Transverse colon (tissue), 4 donors: Measurements from ENCODE around the gene ELMO3. TPM values are rescaled to one million over a fixed set of nuclear protein-coding genes. Genes with fewer than 3 reads are reported as not detected.

Experiments used
- DNase-seq: peaks from one replicate; pipeline ENCODE4 v3.0.0-alpha.2; 2019
- H3K27ac ChIP-seq, 4 donors: fragments of 200-600 bp; sonication (generic); 2 replicates each; pipeline ENCODE4 v1.5.1; 2016 to 2018; ENCODE audit warnings: inconsistent platforms in 4 of 4
- H3K27me3 ChIP-seq: fragments of 200-600 bp; sonication (generic); 2 replicates; pipeline ENCODE4 v1.5.1; 2017; ENCODE audit warnings: inconsistent platforms
- H3K36me3 ChIP-seq, 4 donors: fragments of 200-600 bp; sonication (generic); 2 replicates each; pipeline ENCODE4 v1.5.1; 2017 to 2019; ENCODE audit warnings: inconsistent platforms in 4 of 4
- H3K4me1 ChIP-seq, 4 donors: fragments of 200-600 bp; sonication (generic); 2 replicates each; pipeline ENCODE4 v1.5.1; 2017 to 2020; ENCODE audit warnings: inconsistent platforms in 4 of 4
- H3K4me3 ChIP-seq, 4 donors: fragments of 200-600 bp; sonication (generic); 1 replicate in 1 of 4; 2 replicates in 3 of 4; pipeline versions ENCODE4 v1.5.1 to v1.6.1; 2017 to 2019; ENCODE audit warnings: inconsistent platforms in 4 of 4
- H3K9me3 ChIP-seq, 2 donors: fragments of 200-600 bp; sonication (generic); 2 replicates each; pipeline ENCODE4 v1.5.1; 2017 to 2019; ENCODE audit warnings: inconsistent platforms in 2 of 2
- CTCF ChIP-seq, 5 experiments: fragments of 200-600 bp in 3 of 5; fragments of 450-650 bp in 2 of 5; sonication (generic) in 3 of 5; IDR thresholded peaks; 1 replicate in 2 of 5; 2 replicates in 3 of 5; pipeline ENCODE4 v1.5.1; 2016 to 2017; ENCODE audit warnings: antibody characterized with exemption in 5 of 5, inconsistent platforms in 3 of 5, mild to moderate bottlenecking in 2 of 5, moderate library complexity in 1 of 5
- EP300 ChIP-seq: sonication (generic); formaldehyde crosslinking; IDR thresholded peaks from one replicate; pipeline ENCODE4 v1.6.1; 2017; ENCODE audit warnings: antibody characterized with exemption, low read depth
- POLR2A ChIP-seq: fragments of 450-650 bp; IDR thresholded peaks from one replicate; pipeline ENCODE4 v1.6.1; 2016; ENCODE audit warnings: antibody characterized with exemption, mild to moderate bottlenecking, moderate library complexity
- POLR2AphosphoS5 ChIP-seq, 3 donors: sonication (generic); formaldehyde crosslinking; IDR thresholded peaks; one replicate each; pipeline ENCODE4 v1.6.1; 2016; ENCODE audit warnings: antibody characterized with exemption in 3 of 3
- WGBS, 2 donors: methylation state at CpG; one replicate each; pipeline ENCODE4 v1.1.5; 2018; ENCODE audit warnings: low coverage in 1 of 2; 5-methylcytosine and 5-hydroxymethylcytosine counted together
- in situ Hi-C, 4 donors: fragments of 200-750 bp; cut with MboI; loops; one replicate each; pipeline versions ENCODE4 v1.15.0 to v1.15.1; 2017; ENCODE audit warnings: low sequenced_read_pairs in 3 of 4, low pct_ligation_motif_present in 1 of 4, low pct_unique_long_range_greater_than_20kb in 1 of 4
- intact Hi-C: fragments of 100-400 bp; cut with DNase I; formaldehyde crosslinking; loops from one replicate; pipeline ENCODE4 v1.15.1; 2023; ENCODE audit warnings: low total_unique reads
- total RNA-seq, 4 donors: library from RNA; depleted of rRNA; stranded (reverse); fragments of >200 nt; gene quantifications; one replicate each; pipeline ENCODE4 v1.1.0, GENCODE V29; 2016

The ELMO3 gene
- total RNA-seq, 4 donors from 2014 or later: 61.0 to 91.5 (median 77.7) TPM

DNA sequence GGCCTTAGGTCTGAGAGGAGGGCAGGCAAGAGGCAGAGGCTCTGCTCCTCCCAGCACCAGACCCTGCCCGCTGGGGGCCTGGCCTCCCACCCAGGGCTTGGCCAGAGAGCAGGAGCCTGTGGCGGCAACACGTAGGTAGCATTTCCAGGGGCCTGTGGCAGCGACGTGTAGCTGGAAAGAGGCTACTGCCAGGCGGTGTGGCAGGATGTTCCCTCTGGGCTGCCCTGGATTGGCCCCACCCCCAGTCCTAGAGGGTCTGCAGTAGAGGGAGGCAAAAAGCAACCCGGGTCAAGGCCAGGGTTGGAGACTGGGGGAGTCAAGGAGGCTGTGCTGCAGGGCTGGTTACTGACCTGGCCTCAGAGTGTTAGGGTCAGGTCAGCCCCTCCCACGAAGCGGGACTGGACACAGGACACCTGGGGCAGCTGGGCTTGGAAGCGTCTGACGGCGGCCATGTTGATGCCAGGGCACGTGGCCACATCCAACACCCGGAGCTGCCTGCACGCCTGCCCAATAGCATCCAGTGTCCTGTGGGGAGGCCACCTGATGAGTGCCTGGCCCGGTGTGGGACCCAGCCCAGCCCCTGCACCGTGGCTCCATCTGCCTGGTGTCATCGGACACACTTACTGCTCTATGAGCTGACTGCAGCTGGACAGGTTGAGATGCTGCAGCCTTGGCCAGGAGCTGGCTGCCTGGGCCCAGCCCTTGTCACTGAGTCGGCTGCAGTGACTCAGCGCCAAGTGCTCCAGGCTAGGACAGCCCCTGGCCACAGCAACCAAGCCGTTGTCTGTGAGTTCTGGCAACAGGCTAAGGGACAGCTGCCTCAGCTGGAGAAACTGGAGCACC is 8.5 kb downstream of the ELMO3 start:
- H3K27ac ChIP-seq: no peak overlapping the region
- TF ChIP-seq CTCF (IDR thresholded peaks at IDR 0.05): no peak
- no peak for TF ChIP-seq POLR2A
- TF ChIP-seq POLR2AphosphoS5 (IDR thresholded peaks at IDR 0.05): no peak
- TF ChIP-seq EP300: no peak

DNA sequence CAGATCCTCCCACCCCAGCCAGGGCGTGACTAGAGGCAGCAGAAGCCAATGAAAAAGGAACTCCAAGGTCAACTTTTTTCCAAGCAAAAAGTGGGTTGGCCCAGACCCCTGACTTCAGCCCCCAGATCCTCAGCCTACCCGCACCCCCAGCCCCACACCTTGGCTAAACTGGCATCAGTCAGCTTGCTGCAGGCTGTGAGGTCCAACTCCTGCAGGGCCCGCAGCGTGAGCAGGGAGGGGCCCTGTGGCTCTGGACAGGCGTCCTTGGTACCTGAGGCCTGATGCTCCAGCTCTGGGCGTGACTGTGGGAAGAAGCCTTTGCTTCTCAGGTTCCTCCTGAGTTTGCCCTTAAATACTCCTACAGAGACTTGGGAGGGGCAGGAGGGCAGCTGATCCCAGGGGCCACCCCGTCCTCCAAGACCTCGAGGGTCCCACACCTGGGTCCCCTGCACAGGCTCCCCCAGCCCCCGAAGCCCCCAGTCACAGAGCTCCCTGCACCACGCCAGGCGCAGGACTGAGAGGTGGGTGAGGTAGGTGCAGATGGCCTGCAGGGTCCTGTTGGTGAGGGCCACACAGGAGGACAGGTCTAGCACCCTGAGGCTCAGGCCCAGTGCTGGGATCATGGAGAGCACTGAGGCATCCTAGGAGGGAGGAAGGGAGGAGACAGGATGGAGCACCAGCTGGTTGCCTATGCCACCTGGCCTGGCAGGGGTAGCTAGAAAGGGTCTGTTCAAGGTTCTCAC is 9.4 kb downstream of the ELMO3 start:
- H3K4me1 ChIP-seq: no peaks in the 10 kb centered on the region
- no peaks in the 10 kb centered on the region for H3K9me3 ChIP-seq
- no peak overlapping the region for H3K27ac ChIP-seq
- no peak for DNase-seq
- no peak for TF ChIP-seq POLR2A
- no peak for TF ChIP-seq CTCF (IDR thresholded peaks at IDR 0.05)
- TF ChIP-seq POLR2AphosphoS5 (IDR thresholded peaks at IDR 0.05): no peak
- no peak for TF ChIP-seq EP300
- intact Hi-C loops: no loop called here
- WGBS, 2 donors: 85% methylated on average over 10 of the region's 11 CpGs; no CpG with 5 or more reads in 1 of the 2 donors
- in situ Hi-C loops: no loop called here
- H3K36me3 ChIP-seq: no peaks in the 10 kb centered on the region
- no peaks in the 10 kb centered on the region for H3K27me3 ChIP-seq
- H3K4me3 ChIP-seq: no peak overlapping the region

More for the DNA sequence above, 8.5 kb downstream of the ELMO3 start:
- in situ Hi-C loops (no loop called here), intact Hi-C loops (no loop called here)
- DNase-seq: no peak
- no peaks in the 10 kb centered on the region for H3K27me3 ChIP-seq
- H3K9me3 ChIP-seq: no peaks in the 10 kb centered on the region
- H3K4me1 ChIP-seq: no peaks in the 10 kb centered on the region
- H3K36me3 ChIP-seq: peaks cover 0 to 6% (median 0%) of the 10 kb centered on the region in 4 donors
- WGBS, 2 donors: 67% methylated on average over 19 of the region's 21 CpGs; no CpG with 5 or more reads in 1 of the 2 donors
- no peak overlapping the region for H3K4me3 ChIP-seq

- Histone ChIP-seq H3K9me3 (no peaks in the 10 kb centered on the region), H3K36me3 (no peaks in the 10 kb centered on the region), H3K4me3 (no peak overlapping the region), H3K4me1 (no peaks in the 10 kb centered on the region), H3K27ac (no peak overlapping the region), H3K27me3 (no peaks in the 10 kb centered on the region)
- DNase-seq: no peak
- no peak for TF ChIP-seq POLR2AphosphoS5 (IDR thresholded peaks at IDR 0.05)
- 40 to 78% methylated on average over 1 to 8 of the region's 8 CpGs for WGBS, 2 donors
- in situ Hi-C loops: no loop called here
- intact Hi-C loops: no loop called here
Observed at GRCh38 chr16:67209565-67209964, 10.6 kb downstream of the ELMO3 start.

- no peaks in the 10 kb centered on the region for H3K4me1 ChIP-seq
- no peaks in the 10 kb centered on the region for H3K9me3 ChIP-seq
- WGBS, 2 donors: 89% methylated on average over 21 of the region's 25 CpGs; no CpG with 5 or more reads in 1 of the 2 donors
- in situ Hi-C loops (no loop called here), intact Hi-C loops (no loop called here)
- no peak for TF ChIP-seq POLR2A
- TF ChIP-seq EP300: no peak
- no peak for TF ChIP-seq POLR2AphosphoS5 (IDR thresholded peaks at IDR 0.05)
- TF ChIP-seq CTCF (IDR thresholded peaks at IDR 0.05): no peak
- no peak for DNase-seq
- no peaks in the 10 kb centered on the region for H3K27me3 ChIP-seq
- H3K27ac ChIP-seq: no peak overlapping the region
- H3K4me3 ChIP-seq: no peak overlapping the region
- no peaks in the 10 kb centered on the region for H3K36me3 ChIP-seq
Observed at GRCh38 chr16:67210069-67210937, 11.4 kb downstream of the ELMO3 start.
